Kidney (tissue), 22 donors: ENCODE measurements around the gene PPP2R1B. TPM values are rescaled to one million over a fixed set of nuclear protein-coding genes. Genes with fewer than 3 reads are reported as not detected.

Source experiments
- DNase-seq, 5 donors: peaks; one replicate each; pipeline ENCODE4 v3.0.0-alpha.2; 2013 to 2020
- FAIRE-seq: peaks from 2 replicates; lab custom pipeline; 2012; peaks lifted over from hg19 to GRCh38; lab: Jason Lieb, UNC
- H3K27ac ChIP-seq, 2 donors: one replicate each; pipeline ENCODE4 v1.7.0; 2013; ENCODE audit warnings: low read depth in 2 of 2, low read length in 2 of 2, inconsistent platforms in 1 of 2
- H3K27me3 ChIP-seq: one replicate; pipeline ENCODE4 v1.7.1; 2013; ENCODE audit warnings: low read length, inconsistent platforms; ENCODE audit not compliant: control insufficient read depth, insufficient read depth
- H3K36me3 ChIP-seq, 3 donors: one replicate each; pipeline versions ENCODE4 v1.7.0 to v1.7.1; 2013; ENCODE audit warnings: low read length in 3 of 3, control low read depth in 1 of 3, inconsistent platforms in 1 of 3; ENCODE audit not compliant: insufficient read depth in 3 of 3, control insufficient read depth in 2 of 3
- H3K4me1 ChIP-seq, 3 donors: one replicate each; pipeline versions ENCODE4 v1.7.0 to v1.7.1; 2013; ENCODE audit warnings: low read length in 3 of 3, inconsistent platforms in 1 of 3, low read depth in 1 of 3; ENCODE audit not compliant: control insufficient read depth in 2 of 3, insufficient read depth in 2 of 3
- H3K4me3 ChIP-seq, 3 donors: one replicate each; pipeline versions ENCODE4 v1.7.0 to v1.8.1; 2013; ENCODE audit warnings: low read length in 3 of 3, control low read depth in 1 of 3, inconsistent platforms in 1 of 3
- H3K9ac ChIP-seq, 3 donors: one replicate each; pipeline versions ENCODE4 v1.7.0 to v1.7.1; 2013; ENCODE audit warnings: low read length in 3 of 3, control low read depth in 1 of 3, inconsistent platforms in 1 of 3
- H3K9me3 ChIP-seq, 3 donors: one replicate each; pipeline versions ENCODE4 v1.7.0 to v1.7.1; 2013; ENCODE audit warnings: low read length in 3 of 3, control low read depth in 1 of 3, inconsistent platforms in 1 of 3; ENCODE audit not compliant: control insufficient read depth in 2 of 3, insufficient read depth in 1 of 3
- intact Hi-C: fragments of 100-400 bp; cut with DNase I; formaldehyde crosslinking; loops from one replicate; pipeline ENCODE4 v1.11.1; 2022
- long read RNA-seq, 10 donors: library from polyadenylated mRNA in 1 of 10; unstranded in 1 of 10; transcript quantifications; one replicate each; pipeline ENCODE4 v2.0.0 and lab custom pipeline, GENCODE V29; 2021 to 2026
- polyA plus RNA-seq: library from polyadenylated mRNA; stranded (reverse); fragments of 350-450 nt; fragmentation: Illumina TruSeq; extraction: RNeasy Lipid Tissue Mini Kit (QIAGEN cat#74804); gene quantifications from one replicate; pipeline ENCODE4 v1.2.3, GENCODE V29; 2014; ENCODE audit warnings: low read depth, low replicate concordance; ENCODE audit not compliant: insufficient read depth
- total RNA-seq: library from RNA; stranded (reverse); fragmentation: NEBNext Ultra II Directional; extraction: Animal tissue kit (Norgen Biotek cat#: 25700); gene quantifications from one replicate; pipeline ENCODE4 v1.2.1, GENCODE V29; 2021
- TF ChIP-seq, protein P1 (sequence below): IDR thresholded peaks from 3 replicates; pipeline ENCODE4 v1.5.1; 2012; ENCODE audit warnings: mild to moderate bottlenecking, moderate library complexity, borderline replicate concordance; ENCODE audit not compliant: insufficient read depth; ENCODE audit errors: extremely low read depth
- donor health status: control.
- donor health status: control.
- donor health status: control.
- donor health status: control.
- donor health status: control.
- donor health status: DM: yes; HTN: yes; CAD: no.
- donor health status: Normal renal cell carcinoma (clear cell type).

The PPP2R1B gene
- total RNA-seq = 35.5 TPM
- 11.7 TPM for polyA plus RNA-seq
- long read RNA-seq, donor 1, full-length matches to known transcripts = 2 of 2 reads
- long read RNA-seq, donor 1, partial matches to known transcripts = 0 of 2 reads
- long read RNA-seq, donor 1, other reads (novel, unspliced or antisense) = 0 of 2 reads
- long read RNA-seq, donor 2, full-length matches to known transcripts = 4 of 4 reads
- long read RNA-seq, donor 2, partial matches to known transcripts = 0 of 4 reads
- long read RNA-seq, donor 2, other reads (novel, unspliced or antisense) = 0 of 4 reads
- long read RNA-seq, donor 3, full-length matches to known transcripts = 5 of 5 reads
- long read RNA-seq, donor 3, partial matches to known transcripts = 0 of 5 reads
- long read RNA-seq, donor 3, other reads (novel, unspliced or antisense) = 0 of 5 reads
- long read RNA-seq, donor 4, full-length matches to known transcripts = 3 of 3 reads
- long read RNA-seq, donor 4, partial matches to known transcripts = 0 of 3 reads
- long read RNA-seq, donor 4, other reads (novel, unspliced or antisense) = 0 of 3 reads
- long read RNA-seq, donor 5 = 0 reads
- long read RNA-seq, donor 6, full-length matches to known transcripts = 3 of 28 reads
- long read RNA-seq, donor 6, partial matches to known transcripts = 25 of 28 reads
- long read RNA-seq, donor 6, other reads (novel, unspliced or antisense) = 0 of 28 reads
- long read RNA-seq, donor 7, full-length matches to known transcripts = 12 of 14 reads
- long read RNA-seq, donor 7, partial matches to known transcripts = 1 of 14 reads
- long read RNA-seq, donor 7, other reads (novel, unspliced or antisense) = 1 of 14 reads
- long read RNA-seq, donor 8, full-length matches to known transcripts = 1 of 30 reads
- long read RNA-seq, donor 8, partial matches to known transcripts = 29 of 30 reads
- long read RNA-seq, donor 8, other reads (novel, unspliced or antisense) = 0 of 30 reads
- long read RNA-seq, donor 9 = 0 reads
- long read RNA-seq, donor 10 = 0 reads

DNA sequence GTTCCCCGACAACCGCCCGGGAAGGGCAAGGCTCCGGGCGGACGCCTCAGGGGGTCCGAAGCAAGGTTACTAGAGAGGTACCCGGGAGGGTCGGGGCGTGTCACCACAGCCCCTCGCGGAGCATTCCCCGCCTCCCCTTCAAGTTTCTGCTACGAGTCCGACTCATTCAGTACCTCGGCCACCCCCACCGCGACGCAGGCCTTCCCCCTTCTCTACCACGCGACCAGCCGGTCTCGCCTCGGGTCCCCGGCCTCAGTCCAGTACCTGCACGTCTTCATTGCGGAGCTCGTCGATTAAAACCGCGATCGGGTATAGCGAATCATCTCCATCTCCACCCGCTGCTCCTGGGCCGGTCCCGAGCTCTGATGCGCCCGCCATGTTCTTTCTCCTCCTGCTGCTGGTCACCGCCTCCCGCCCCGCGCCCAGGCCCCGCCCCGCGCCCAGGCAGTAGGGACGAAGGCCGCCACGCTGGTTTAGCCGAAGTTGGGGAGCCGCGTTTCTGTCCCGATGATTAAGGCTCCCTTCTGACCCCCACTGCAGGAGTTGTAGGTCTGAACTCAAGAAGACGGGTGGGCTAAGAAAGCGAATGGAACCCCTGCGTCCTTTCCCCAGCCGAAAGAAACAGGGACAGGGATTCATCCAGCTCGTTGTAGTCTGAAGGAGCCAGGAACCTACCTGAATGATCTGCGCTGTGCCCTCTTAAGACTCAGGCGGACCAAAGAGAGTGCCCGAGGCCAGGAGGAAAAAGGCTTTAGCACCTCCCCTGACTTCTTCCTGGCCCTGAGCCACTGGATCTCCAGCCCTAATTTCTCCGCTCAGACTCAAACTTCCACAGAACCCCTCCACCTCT lies at the start of gene PPP2R1B:
Gene PPP2R1B (minus strand): TSS at position 406 of the 850 bp plus-strand sequence. CDS start 28 bp downstream, at position 378.
- DNase-seq (peak; percentile 83 to 95 (median 91)), FAIRE-seq (no peak)
- intact Hi-C loops = no loop called here
- H3K27ac ChIP-seq = peak within 1 kb of the TSS; percentile 94 to 98
- peak within 1 kb of the TSS; percentile 77 to 98 (median 89) for H3K9ac ChIP-seq
- H3K9me3 ChIP-seq = no peaks in the 10 kb centered on the region
- H3K4me3 ChIP-seq = peak within 1 kb of the TSS; percentile 85 to 93 (median 92)
- H3K36me3 ChIP-seq = peaks cover 3 to 7% (median 5%) of the 10 kb centered on the region in 3 donors
- no peaks in the 10 kb centered on the region for H3K27me3 ChIP-seq
- TF ChIP-seq, protein P1, sequence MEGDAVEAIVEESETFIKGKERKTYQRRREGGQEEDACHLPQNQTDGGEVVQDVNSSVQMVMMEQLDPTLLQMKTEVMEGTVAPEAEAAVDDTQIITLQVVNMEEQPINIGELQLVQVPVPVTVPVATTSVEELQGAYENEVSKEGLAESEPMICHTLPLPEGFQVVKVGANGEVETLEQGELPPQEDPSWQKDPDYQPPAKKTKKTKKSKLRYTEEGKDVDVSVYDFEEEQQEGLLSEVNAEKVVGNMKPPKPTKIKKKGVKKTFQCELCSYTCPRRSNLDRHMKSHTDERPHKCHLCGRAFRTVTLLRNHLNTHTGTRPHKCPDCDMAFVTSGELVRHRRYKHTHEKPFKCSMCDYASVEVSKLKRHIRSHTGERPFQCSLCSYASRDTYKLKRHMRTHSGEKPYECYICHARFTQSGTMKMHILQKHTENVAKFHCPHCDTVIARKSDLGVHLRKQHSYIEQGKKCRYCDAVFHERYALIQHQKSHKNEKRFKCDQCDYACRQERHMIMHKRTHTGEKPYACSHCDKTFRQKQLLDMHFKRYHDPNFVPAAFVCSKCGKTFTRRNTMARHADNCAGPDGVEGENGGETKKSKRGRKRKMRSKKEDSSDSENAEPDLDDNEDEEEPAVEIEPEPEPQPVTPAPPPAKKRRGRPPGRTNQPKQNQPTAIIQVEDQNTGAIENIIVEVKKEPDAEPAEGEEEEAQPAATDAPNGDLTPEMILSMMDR = no peak
- peaks cover 4 to 18% (median 6%) of the 10 kb centered on the region in 3 donors for H3K4me1 ChIP-seq

DNA sequence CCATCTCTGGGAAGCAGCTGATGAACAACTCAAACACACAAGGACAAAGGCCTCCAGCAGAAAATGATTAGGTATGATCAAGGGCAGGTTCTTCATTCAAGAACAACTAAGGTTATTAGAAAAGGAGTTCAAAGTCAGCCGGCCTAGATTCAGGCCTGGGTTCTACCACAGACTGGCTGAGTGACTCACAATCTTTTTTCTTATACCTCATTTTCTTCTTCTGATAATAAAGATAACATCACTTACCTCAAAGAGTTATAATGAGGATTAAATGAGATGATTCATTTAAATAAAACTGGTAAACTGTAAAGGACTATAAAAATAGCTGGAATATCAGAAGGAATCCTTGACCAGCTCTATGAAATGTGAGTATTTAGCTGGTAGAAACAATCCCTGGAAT lies 49.3 kb upstream of the PPP2R1B start:
- Histone ChIP-seq H3K9me3 (no peaks in the 10 kb centered on the region), H3K4me3 (no peak overlapping the region), H3K4me1 (peaks cover 0 to 7% (median 3%) of the 10 kb centered on the region in 3 donors), H3K36me3 (no peaks in the 10 kb centered on the region), H3K27me3 (no peaks in the 10 kb centered on the region), H3K27ac (no peak overlapping the region), H3K9ac (no peak overlapping the region)
- intact Hi-C loops = no loop called here
- DNase-seq (no peak), FAIRE-seq (no peak)
- TF ChIP-seq, protein P1 = no peak

DNA sequence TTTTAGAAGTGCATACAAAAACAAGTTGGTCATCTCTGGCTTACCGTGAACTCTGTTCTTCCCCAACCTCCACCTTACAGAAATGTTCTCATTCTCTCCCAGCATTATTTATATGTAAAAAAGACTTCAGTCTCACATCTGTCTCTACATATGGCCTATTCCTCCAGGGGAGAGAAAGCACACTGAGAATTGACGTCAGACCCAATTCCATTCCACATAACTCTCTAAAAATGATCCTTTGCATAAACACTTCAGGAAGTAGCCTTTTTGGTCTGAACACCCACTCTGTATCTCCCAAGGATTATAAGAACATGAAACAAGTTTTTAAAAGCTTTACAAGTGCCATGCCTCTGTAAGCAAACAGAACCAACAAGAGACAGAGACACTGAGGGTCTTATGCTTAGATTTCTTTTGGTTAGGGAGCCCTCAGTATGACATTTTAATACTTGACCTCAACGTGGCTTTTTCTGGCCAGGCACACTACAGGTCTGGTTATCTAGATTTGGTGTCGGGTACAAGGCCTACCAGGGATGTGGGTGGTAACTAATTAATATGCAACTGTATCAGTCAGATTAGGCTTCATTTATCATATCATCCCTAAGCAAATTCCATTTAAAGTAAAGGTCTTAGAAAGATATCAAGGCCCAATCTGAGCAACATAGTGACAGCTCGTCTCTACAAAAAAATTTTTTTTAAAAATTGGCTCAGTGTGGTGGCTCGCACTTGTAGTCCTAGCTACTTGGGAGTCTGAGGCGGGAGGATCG lies 48.5 kb upstream of the PPP2R1B start:
- intact Hi-C loops = no loop called here
- TF ChIP-seq, protein P1 = no peak
- H3K4me3 ChIP-seq = no peak overlapping the region
- no peaks in the 10 kb centered on the region for H3K9me3 ChIP-seq
- no peak for FAIRE-seq
- peak overlapping the region in 1 of 2 donors; percentile 65 for H3K27ac ChIP-seq
- H3K9ac ChIP-seq = no peak overlapping the region
- no peaks in the 10 kb centered on the region for H3K36me3 ChIP-seq
- no peak for DNase-seq
- no peaks in the 10 kb centered on the region for H3K27me3 ChIP-seq
- peaks cover 0 to 4% (median 0%) of the 10 kb centered on the region in 3 donors for H3K4me1 ChIP-seq
